GM23338 (cell line): ENCODE measurements around the gene SMYD3. TPM values are rescaled to one million over a fixed set of nuclear protein-coding genes. Genes with fewer than 3 reads are reported as not detected.
"Not testable (repeated sequence)": the region's sequence is repeated elsewhere in the genome, so short reads cannot be mapped to it uniquely, and the experiment has no call there.

Experiments used
- ATAC-seq: fragments of 200-7000 bp; cut with Tn5 transposase; 3 replicates; pipeline ENCODE4 v1.9.1; 2020
- DNase-seq: peaks from one replicate; pipeline ENCODE4 v3.0.0-alpha.2; 2015; ENCODE audit warnings: low spot score
- H2AFZ ChIP-seq: fragments of 200-600 bp; sonication (generic); 2 replicates; pipeline ENCODE4 v1.8.0; 2016; ENCODE audit warnings: antibody characterized with exemption, mild to moderate bottlenecking, moderate library complexity
- H3F3A ChIP-seq: fragments of 200-600 bp; sonication (generic); replicated peaks from 2 replicates; pipeline ENCODE4 v1.8.0; 2017; ENCODE audit warnings: antibody characterized with exemption, mixed run types, low read depth
- H3K27ac ChIP-seq: fragments of 200-600 bp; sonication (generic); 2 replicates; pipeline ENCODE4 v1.6.1; 2016; ENCODE audit warnings: low read depth
- H3K27me3 ChIP-seq: fragments of 200-600 bp; sonication (generic); 2 replicates; pipeline ENCODE4 v1.8.0; 2016; ENCODE audit warnings: mild to moderate bottlenecking, mixed run types, moderate library complexity; ENCODE audit not compliant: insufficient read depth
- H3K36me3 ChIP-seq: fragments of 200-600 bp; sonication (generic); 2 replicates; pipeline ENCODE4 v1.8.0; 2016; ENCODE audit warnings: mild to moderate bottlenecking; ENCODE audit not compliant: insufficient read depth
- H3K4me1 ChIP-seq: fragments of 200-600 bp; sonication (generic); 2 replicates; pipeline ENCODE4 v1.8.0; 2016; ENCODE audit warnings: mild to moderate bottlenecking, moderate library complexity; ENCODE audit not compliant: insufficient read depth
- H3K4me2 ChIP-seq: fragments of 200-600 bp; sonication (generic); 2 replicates; pipeline ENCODE4 v1.7.1; 2017; ENCODE audit warnings: mixed run types
- H3K4me3 ChIP-seq: fragments of 200-600 bp; sonication (generic); 2 replicates; pipeline ENCODE4 v1.6.1; 2016; ENCODE audit warnings: mixed run types
- H3K79me2 ChIP-seq: fragments of 200-600 bp; sonication (generic); replicated peaks from 2 replicates; pipeline ENCODE4 v1.8.0; 2017; ENCODE audit warnings: mild to moderate bottlenecking; ENCODE audit not compliant: insufficient read depth
- H3K9me2 ChIP-seq: fragments of 200-600 bp; sonication (generic); 2 replicates; pipeline ENCODE4 v1.8.0; 2017; ENCODE audit not compliant: insufficient read depth
- H4K20me1 ChIP-seq: fragments of 200-600 bp; sonication (generic); replicated peaks from 2 replicates; pipeline ENCODE4 v1.8.0; 2017; ENCODE audit warnings: mild to moderate bottlenecking; ENCODE audit not compliant: insufficient read depth
- H3K27ac Mint-ChIP-seq: 2 replicates; pipeline ENCODE4 v1.8.0; 2020; ENCODE audit warnings: inconsistent platforms, mild to moderate bottlenecking, moderate library complexity, mixed read lengths
- H3K27me3 Mint-ChIP-seq: 3 replicates; pipeline ENCODE4 v1.8.0; 2022; ENCODE audit warnings: low read depth, mild to moderate bottlenecking, moderate library complexity, mixed read lengths, inconsistent platforms; ENCODE audit not compliant: insufficient read depth, poor library complexity
- H3K36me3 Mint-ChIP-seq: 3 replicates; pipeline ENCODE4 v1.8.0; 2021; ENCODE audit warnings: low read depth, mild to moderate bottlenecking, inconsistent platforms, moderate library complexity, mixed read lengths
- H3K4me1 Mint-ChIP-seq: 3 replicates; pipeline ENCODE4 v1.8.0; 2020; ENCODE audit warnings: mild to moderate bottlenecking, inconsistent platforms, mixed read lengths
- H3K4me3 Mint-ChIP-seq: 3 replicates; pipeline ENCODE4 v1.8.0; 2021; ENCODE audit warnings: moderate library complexity, mild to moderate bottlenecking, inconsistent platforms, mixed read lengths
- H3K9me3 Mint-ChIP-seq: 3 replicates; pipeline ENCODE4 v1.8.0; 2020; ENCODE audit warnings: moderate library complexity, mild to moderate bottlenecking, inconsistent platforms, mixed read lengths
- EZH2 ChIP-seq: fragments of 200-600 bp; sonication (generic); IDR thresholded peaks from one replicate; pipeline ENCODE4 v1.8.0; 2017; ENCODE audit warnings: antibody characterized with exemption, mild to moderate bottlenecking, low read depth; ENCODE audit not compliant: unreplicated experiment
- EZH2phosphoT487 ChIP-seq: fragments of 200-600 bp; sonication (generic); IDR thresholded peaks from one replicate; pipeline ENCODE4 v1.8.1; 2018; ENCODE audit warnings: antibody characterized with exemption; ENCODE audit not compliant: unreplicated experiment
- STAT1 ChIP-seq: IDR thresholded peaks from one replicate; pipeline ENCODE4 v1.6.1; 2016; ENCODE audit warnings: antibody characterized with exemption; ENCODE audit not compliant: unreplicated experiment
- ZNF114 ChIP-seq: fragments of 250-450 bp; sonication (Bioruptor Pico); IDR thresholded peaks from 2 replicates; pipeline ENCODE4 v1.5.0; 2020; ENCODE audit warnings: mild to moderate bottlenecking, moderate library complexity
- polyA plus RNA-seq: library from polyadenylated mRNA; unstranded; fragments of >200 nt; fragmentation: Nextera tagmentation; extraction: Ambion mirVana; gene quantifications from 2 replicates; pipeline ENCODE4 v1.2.1, GENCODE V29; 2016
- total RNA-seq: library from RNA; depleted of rRNA; stranded (reverse); fragments of >200 nt; shearing (Covaris generic); gene quantifications from 2 replicates; pipeline ENCODE4 v1.2.3, GENCODE V29; 2014
- TF ChIP-seq, protein P1 (sequence below): IDR thresholded peaks from one replicate; pipeline ENCODE4 v1.6.1; 2018; ENCODE audit warnings: antibody characterized with exemption; ENCODE audit not compliant: unreplicated experiment
- TF ChIP-seq, protein P2 (sequence below), 2 experiments: fragments of 200-600 bp in 1 of 2; sonication (generic) in 1 of 2; conservative IDR thresholded peaks; 2 replicates each; pipeline versions ENCODE4 v1.5.1 to v1.6.1; 2016 to 2017; ENCODE audit warnings: antibody characterized with exemption in 2 of 2, low read depth in 2 of 2, mild to moderate bottlenecking in 2 of 2, moderate library complexity in 1 of 2
- TF ChIP-seq, protein P3 (sequence below): IDR thresholded peaks from 2 replicates; pipeline ENCODE4 v1.6.1; 2016; ENCODE audit warnings: antibody characterized with exemption

SMYD3 gene
- total and polyA plus RNA-seq, 2 experiments from 2014 or later = 31.8 to 34.4 TPM

DNA sequence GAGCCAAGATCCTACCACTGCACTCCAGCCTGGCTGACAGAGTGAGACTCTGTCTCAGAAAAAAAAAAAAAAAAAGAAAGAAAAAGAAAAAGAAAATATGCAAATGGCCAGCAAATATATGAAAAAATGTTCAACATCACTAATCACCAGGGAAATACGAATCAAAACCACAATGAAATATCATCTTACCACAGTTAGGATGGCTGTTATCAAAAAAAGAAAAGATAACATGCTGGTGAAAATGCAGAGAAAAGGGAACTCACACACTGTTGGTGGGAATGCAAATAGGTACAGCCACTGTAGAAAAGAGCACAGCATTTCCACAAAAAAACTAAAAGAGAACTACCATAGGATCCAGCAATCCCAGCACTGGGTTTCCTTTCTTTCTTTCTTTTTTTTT, 477.5 kb downstream of the SMYD3 start (continued):
- TF ChIP-seq, protein P1, sequence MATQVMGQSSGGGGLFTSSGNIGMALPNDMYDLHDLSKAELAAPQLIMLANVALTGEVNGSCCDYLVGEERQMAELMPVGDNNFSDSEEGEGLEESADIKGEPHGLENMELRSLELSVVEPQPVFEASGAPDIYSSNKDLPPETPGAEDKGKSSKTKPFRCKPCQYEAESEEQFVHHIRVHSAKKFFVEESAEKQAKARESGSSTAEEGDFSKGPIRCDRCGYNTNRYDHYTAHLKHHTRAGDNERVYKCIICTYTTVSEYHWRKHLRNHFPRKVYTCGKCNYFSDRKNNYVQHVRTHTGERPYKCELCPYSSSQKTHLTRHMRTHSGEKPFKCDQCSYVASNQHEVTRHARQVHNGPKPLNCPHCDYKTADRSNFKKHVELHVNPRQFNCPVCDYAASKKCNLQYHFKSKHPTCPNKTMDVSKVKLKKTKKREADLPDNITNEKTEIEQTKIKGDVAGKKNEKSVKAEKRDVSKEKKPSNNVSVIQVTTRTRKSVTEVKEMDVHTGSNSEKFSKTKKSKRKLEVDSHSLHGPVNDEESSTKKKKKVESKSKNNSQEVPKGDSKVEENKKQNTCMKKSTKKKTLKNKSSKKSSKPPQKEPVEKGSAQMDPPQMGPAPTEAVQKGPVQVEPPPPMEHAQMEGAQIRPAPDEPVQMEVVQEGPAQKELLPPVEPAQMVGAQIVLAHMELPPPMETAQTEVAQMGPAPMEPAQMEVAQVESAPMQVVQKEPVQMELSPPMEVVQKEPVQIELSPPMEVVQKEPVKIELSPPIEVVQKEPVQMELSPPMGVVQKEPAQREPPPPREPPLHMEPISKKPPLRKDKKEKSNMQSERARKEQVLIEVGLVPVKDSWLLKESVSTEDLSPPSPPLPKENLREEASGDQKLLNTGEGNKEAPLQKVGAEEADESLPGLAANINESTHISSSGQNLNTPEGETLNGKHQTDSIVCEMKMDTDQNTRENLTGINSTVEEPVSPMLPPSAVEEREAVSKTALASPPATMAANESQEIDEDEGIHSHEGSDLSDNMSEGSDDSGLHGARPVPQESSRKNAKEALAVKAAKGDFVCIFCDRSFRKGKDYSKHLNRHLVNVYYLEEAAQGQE = no peak
- TF ChIP-seq EZH2 (no peak), EZH2phosphoT487 (no peak), ZNF114 (CRISPR knock-in tag) (no peak), STAT1 (no peak)
- TF ChIP-seq, protein P2, sequence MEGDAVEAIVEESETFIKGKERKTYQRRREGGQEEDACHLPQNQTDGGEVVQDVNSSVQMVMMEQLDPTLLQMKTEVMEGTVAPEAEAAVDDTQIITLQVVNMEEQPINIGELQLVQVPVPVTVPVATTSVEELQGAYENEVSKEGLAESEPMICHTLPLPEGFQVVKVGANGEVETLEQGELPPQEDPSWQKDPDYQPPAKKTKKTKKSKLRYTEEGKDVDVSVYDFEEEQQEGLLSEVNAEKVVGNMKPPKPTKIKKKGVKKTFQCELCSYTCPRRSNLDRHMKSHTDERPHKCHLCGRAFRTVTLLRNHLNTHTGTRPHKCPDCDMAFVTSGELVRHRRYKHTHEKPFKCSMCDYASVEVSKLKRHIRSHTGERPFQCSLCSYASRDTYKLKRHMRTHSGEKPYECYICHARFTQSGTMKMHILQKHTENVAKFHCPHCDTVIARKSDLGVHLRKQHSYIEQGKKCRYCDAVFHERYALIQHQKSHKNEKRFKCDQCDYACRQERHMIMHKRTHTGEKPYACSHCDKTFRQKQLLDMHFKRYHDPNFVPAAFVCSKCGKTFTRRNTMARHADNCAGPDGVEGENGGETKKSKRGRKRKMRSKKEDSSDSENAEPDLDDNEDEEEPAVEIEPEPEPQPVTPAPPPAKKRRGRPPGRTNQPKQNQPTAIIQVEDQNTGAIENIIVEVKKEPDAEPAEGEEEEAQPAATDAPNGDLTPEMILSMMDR (conservative IDR thresholded peaks at IDR 0.05; ENCODE audit: low read depth in 2 of 2) = no peak

DNA sequence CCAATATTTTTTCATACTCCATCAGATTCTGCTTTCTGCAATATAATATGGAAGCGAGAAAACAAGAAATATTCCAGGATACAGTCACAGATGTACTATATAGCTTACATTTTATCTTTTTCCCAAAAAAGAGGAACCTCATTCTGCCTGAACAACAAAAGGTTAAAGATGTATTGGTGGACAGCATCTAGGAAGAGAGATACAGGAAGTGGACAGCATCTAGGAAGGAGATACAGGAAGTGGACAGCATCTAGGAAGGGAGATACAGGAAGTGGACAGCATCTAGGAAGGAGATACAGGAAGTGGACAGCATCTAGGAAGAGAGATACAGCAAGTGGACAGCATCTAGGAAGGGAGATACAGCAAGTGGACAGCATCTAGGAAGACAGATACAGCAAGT, 483.0 kb downstream of the SMYD3 start:
- not testable (repeated sequence) for H3K27ac Mint-ChIP-seq, H3K27me3 ChIP-seq, H3K79me2 ChIP-seq, H3K4me3 ChIP-seq, H3K9me3 Mint-ChIP-seq, H3K27me3 Mint-ChIP-seq, ATAC-seq, H3F3A ChIP-seq, H3K36me3 ChIP-seq, H3K36me3 Mint-ChIP-seq, H3K4me1 Mint-ChIP-seq, H2AFZ ChIP-seq, H3K27ac ChIP-seq, H3K4me1 ChIP-seq, DNase-seq, H3K4me2 ChIP-seq, H3K9me2 ChIP-seq, H4K20me1 ChIP-seq, H3K4me3 Mint-ChIP-seq

DNA sequence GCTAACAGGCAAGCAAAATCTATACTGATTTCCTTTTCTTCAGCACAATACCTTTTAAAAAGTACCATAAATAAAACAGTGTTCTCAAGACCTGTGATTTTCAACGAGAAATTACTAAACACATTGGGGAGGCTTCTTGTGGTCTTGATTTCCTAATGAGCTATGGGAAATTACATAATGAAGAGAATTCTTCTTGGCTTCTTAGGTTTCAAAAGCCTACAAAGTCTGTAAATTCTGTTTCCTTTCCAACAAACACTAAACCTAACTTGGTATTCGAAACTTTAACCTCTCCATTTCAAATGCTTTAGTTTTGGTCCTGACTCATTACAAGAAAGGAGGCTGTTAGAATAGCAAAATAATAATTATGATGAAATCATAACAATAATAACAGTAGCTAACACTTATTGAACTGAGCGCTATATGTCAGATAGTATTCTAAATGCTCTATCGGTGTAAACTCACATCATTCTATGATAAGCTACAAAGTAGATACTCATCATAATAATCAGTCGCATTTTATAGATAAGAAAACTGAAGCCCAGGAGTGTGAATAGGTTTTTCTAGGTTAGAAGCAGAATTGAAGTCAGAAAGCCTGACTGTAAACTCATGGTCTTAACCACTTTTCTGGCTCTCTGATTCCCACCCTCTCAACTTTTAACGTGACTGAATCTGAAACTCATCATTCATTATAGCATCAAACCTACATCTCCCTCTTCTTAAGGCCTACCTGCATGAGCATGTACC, 486.7 kb downstream of the SMYD3 start:
- Mint-ChIP-seq H3K27ac (no peak overlapping the region), H3K4me3 (no peak overlapping the region), H3K36me3 (no peaks in the 10 kb centered on the region), H3K4me1 (no peaks in the 10 kb centered on the region), H3K9me3 (no peaks in the 10 kb centered on the region), H3K27me3 (peaks cover 2% of the 10 kb centered on the region)
- no peaks in the 10 kb centered on the region for H3K79me2 ChIP-seq
- no peaks in the 10 kb centered on the region for H3K9me2 ChIP-seq
- ATAC-seq (no peak), DNase-seq (no peak)
- H3K4me3 ChIP-seq = no peak overlapping the region
- H3K4me1 ChIP-seq = no peaks in the 10 kb centered on the region
- no peaks in the 10 kb centered on the region for H3K27me3 ChIP-seq
- H2AFZ ChIP-seq = no peak overlapping the region
- H3F3A ChIP-seq = no peaks in the 10 kb centered on the region
- H3K36me3 ChIP-seq = no peaks in the 10 kb centered on the region
- no peak overlapping the region for H3K27ac ChIP-seq
- H4K20me1 ChIP-seq = no peaks in the 10 kb centered on the region
- no peak overlapping the region for H3K4me2 ChIP-seq
- TF ChIP-seq EZH2phosphoT487 = no peak
- TF ChIP-seq, protein P3, sequence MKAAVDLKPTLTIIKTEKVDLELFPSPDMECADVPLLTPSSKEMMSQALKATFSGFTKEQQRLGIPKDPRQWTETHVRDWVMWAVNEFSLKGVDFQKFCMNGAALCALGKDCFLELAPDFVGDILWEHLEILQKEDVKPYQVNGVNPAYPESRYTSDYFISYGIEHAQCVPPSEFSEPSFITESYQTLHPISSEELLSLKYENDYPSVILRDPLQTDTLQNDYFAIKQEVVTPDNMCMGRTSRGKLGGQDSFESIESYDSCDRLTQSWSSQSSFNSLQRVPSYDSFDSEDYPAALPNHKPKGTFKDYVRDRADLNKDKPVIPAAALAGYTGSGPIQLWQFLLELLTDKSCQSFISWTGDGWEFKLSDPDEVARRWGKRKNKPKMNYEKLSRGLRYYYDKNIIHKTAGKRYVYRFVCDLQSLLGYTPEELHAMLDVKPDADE = no peak
